ENCODE data around the gene SH3BP5.
A peak's percentile ranks its signal among the peaks of the same experiment; 100 is the strongest.

Gene SH3BP5

DNA sequence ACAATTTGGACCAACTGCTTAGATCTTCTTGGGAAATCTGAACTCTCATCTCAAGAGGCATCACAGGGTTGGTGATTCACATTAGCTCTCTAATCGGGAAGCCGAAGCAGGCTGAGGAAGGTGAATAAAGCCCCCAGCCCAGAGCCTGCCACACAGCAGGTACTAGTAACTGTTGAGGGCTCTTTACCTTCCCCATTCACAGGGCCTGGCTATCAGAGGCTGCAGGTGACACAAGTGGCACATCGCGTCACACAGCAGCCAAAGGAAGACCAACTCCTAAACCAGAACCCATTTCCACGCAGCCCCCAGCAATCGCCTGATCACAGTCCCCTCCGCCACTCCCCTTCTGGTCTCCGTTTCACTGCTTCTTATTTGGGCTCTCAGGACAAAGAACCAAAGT, 29.2 kb downstream of the SH3BP5 start:
- Histone ChIP-seq H3K27me3 (ENCODE audit: insufficient read depth, poor library complexity, severe bottlenecking) (no peaks in the 10 kb centered on the region), H3K4me3 (ENCODE audit: severe bottlenecking) (no peak overlapping the region), H3K36me3 (ENCODE audit: low read depth) (no peaks in the 10 kb centered on the region), H3K27ac (ENCODE audit: poor library complexity, severe bottlenecking) (no peak overlapping the region), H3K4me1 (ENCODE audit: insufficient read depth, poor library complexity, severe bottlenecking) (peaks cover 10% of the 10 kb centered on the region), H3K9me3 (ENCODE audit: severe bottlenecking) (no peaks in the 10 kb centered on the region)
- TF ChIP-seq CTCF (IDR thresholded peaks at IDR 0.05; ENCODE audit: poor library complexity, severe bottlenecking), result no peak
- DNase-seq (ENCODE audit: low spot score) (no peak), ATAC-seq (ENCODE audit: low read depth) (no peak)

GRCh38 chr3:15301761-15302160, 30.6 kb downstream of the SH3BP5 start:
- DNase-seq (ENCODE audit: low spot score) (no peak), ATAC-seq (ENCODE audit: low read depth) (no peak)
- H3K4me1 ChIP-seq (ENCODE audit: insufficient read depth, poor library complexity, severe bottlenecking), result peaks cover 5% of the 10 kb centered on the region
- no peaks in the 10 kb centered on the region for H3K27me3 ChIP-seq (ENCODE audit: insufficient read depth, poor library complexity, severe bottlenecking)
- H3K27ac ChIP-seq (ENCODE audit: poor library complexity, severe bottlenecking), result no peak overlapping the region
- H3K4me3 ChIP-seq (ENCODE audit: severe bottlenecking), result no peak overlapping the region
- no peak for TF ChIP-seq CTCF (IDR thresholded peaks at IDR 0.05; ENCODE audit: poor library complexity, severe bottlenecking)
- H3K9me3 ChIP-seq (ENCODE audit: severe bottlenecking), result no peaks in the 10 kb centered on the region
- H3K36me3 ChIP-seq (ENCODE audit: low read depth), result no peaks in the 10 kb centered on the region

GRCh38 chr3:15300323-15301078, 31.9 kb downstream of the SH3BP5 start:
- peak; percentile 99 for ATAC-seq (ENCODE audit: low read depth)
- peak overlapping the region; percentile 14 for H3K27ac ChIP-seq (ENCODE audit: poor library complexity, severe bottlenecking)
- peak; percentile 79 for DNase-seq (ENCODE audit: low spot score)
- no peak overlapping the region for H3K4me3 ChIP-seq (ENCODE audit: severe bottlenecking)
- no peaks in the 10 kb centered on the region for H3K9me3 ChIP-seq (ENCODE audit: severe bottlenecking)
- H3K36me3 ChIP-seq (ENCODE audit: low read depth), result no peaks in the 10 kb centered on the region
- no peak for TF ChIP-seq CTCF (IDR thresholded peaks at IDR 0.05; ENCODE audit: poor library complexity, severe bottlenecking)
- no peaks in the 10 kb centered on the region for H3K27me3 ChIP-seq (ENCODE audit: insufficient read depth, poor library complexity, severe bottlenecking)
- peaks cover 5% of the 10 kb centered on the region for H3K4me1 ChIP-seq (ENCODE audit: insufficient read depth, poor library complexity, severe bottlenecking)

DNA sequence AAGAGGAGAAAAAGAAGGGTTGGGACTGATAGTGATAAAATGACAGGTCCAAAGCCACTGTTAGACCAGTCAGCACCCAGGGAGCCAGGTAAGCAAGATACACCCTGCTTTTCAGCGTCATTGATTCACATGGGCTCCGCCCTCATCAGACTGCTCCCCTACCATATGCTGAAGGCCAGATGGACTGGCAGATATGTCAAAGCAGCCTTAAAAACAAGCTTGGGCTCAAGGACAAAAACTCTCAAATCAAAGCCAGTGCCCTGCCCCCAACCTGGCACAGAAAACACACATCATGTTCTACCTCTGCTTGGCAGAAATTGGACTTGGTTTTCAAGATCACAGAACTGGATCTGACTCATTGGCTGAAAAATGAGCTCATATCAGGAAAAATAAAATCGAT, 33.4 kb downstream of the SH3BP5 start:
- H3K9me3 ChIP-seq (ENCODE audit: severe bottlenecking), result no peaks in the 10 kb centered on the region
- H3K36me3 ChIP-seq (ENCODE audit: low read depth), result no peaks in the 10 kb centered on the region
- peaks cover 5% of the 10 kb centered on the region for H3K4me1 ChIP-seq (ENCODE audit: insufficient read depth, poor library complexity, severe bottlenecking)
- no peak overlapping the region for H3K4me3 ChIP-seq (ENCODE audit: severe bottlenecking)
- ATAC-seq (ENCODE audit: low read depth) (no peak), DNase-seq (ENCODE audit: low spot score) (no peak)
- H3K27ac ChIP-seq (ENCODE audit: poor library complexity, severe bottlenecking), result no peak overlapping the region
- no peaks in the 10 kb centered on the region for H3K27me3 ChIP-seq (ENCODE audit: insufficient read depth, poor library complexity, severe bottlenecking)
- TF ChIP-seq CTCF (IDR thresholded peaks at IDR 0.05; ENCODE audit: poor library complexity, severe bottlenecking), result no peak

- H3K36me3 ChIP-seq (ENCODE audit: low read depth), result no peaks in the 10 kb centered on the region
- H3K9me3 ChIP-seq (ENCODE audit: severe bottlenecking), result no peaks in the 10 kb centered on the region
- peaks cover 5% of the 10 kb centered on the region for H3K4me1 ChIP-seq (ENCODE audit: insufficient read depth, poor library complexity, severe bottlenecking)
- no peaks in the 10 kb centered on the region for H3K27me3 ChIP-seq (ENCODE audit: insufficient read depth, poor library complexity, severe bottlenecking)
- H3K27ac ChIP-seq (ENCODE audit: poor library complexity, severe bottlenecking), result no peak overlapping the region
- no peak for TF ChIP-seq CTCF (IDR thresholded peaks at IDR 0.05; ENCODE audit: poor library complexity, severe bottlenecking)
- DNase-seq (ENCODE audit: low spot score), result no peak
- ATAC-seq (ENCODE audit: low read depth), result no peak
- H3K4me3 ChIP-seq (ENCODE audit: severe bottlenecking), result no peak overlapping the region
Measured at GRCh38 chr3:15298504-15298903, 33.9 kb downstream of the SH3BP5 start.

Measured in RWPE2 (cell line).